Measurements from ENCODE around the gene WDR36. TPM values are rescaled to one million over a fixed set of nuclear protein-coding genes. Genes with fewer than 3 reads are reported as not detected.

The WDR36 gene
- total and polyA plus RNA-seq, 9 of the 15 experiments (the other 6 are each of a cell fraction or from before 2014, with no cell fraction given): 25.7 to 68.0 (median 41.5) TPM

DNA sequence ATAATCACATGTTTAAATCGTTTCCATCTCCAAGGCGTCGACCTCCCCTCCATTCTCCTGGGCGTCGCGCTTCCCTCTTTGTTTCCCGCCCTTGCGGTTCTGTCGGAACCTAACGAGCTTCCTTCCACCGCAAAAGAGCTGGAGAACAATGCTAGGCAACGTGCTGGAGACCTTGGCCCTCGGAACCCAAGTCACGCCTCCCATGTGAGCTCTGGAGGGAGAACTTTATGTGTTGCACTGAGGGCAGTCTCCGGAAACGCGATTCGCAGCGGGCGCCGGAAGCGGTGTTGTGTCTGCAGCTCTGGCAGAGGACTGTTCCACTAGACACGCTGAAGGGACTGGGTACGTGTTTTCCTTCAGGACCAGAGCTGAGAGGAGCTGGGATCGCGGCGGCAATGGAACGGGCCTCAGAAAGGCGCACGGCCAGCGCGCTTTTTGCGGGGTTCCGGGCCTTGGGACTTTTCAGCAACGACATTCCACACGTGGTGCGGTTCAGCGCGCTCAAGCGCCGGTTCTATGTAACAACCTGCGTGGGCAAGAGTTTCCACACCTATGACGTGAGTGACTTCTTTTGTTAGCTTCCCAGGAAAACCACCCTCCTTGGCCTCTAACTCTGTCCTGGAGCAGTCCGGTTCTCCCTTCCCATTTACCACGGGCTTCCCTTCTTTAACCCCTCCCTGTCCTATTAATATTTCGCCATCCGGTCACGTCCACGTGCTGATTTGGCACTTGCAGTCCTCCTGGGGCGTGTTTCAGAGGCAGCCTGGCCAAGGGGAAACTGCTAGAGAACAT, at the start of gene WDR36 (continued):
- TF ChIP-seq, protein P1, sequence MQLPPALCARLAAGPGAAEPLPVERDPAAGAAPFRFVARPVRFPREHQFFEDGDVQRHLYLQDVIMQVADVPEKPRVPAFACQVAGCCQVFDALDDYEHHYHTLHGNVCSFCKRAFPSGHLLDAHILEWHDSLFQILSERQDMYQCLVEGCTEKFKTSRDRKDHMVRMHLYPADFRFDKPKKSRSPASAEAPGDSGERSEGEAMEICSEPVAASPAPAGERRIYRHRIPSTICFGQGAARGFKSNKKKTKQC (CRISPR knock-in tag; IDR thresholded peaks at IDR 0.05): peak; percentile 98
- TF ChIP-seq, protein P2, sequence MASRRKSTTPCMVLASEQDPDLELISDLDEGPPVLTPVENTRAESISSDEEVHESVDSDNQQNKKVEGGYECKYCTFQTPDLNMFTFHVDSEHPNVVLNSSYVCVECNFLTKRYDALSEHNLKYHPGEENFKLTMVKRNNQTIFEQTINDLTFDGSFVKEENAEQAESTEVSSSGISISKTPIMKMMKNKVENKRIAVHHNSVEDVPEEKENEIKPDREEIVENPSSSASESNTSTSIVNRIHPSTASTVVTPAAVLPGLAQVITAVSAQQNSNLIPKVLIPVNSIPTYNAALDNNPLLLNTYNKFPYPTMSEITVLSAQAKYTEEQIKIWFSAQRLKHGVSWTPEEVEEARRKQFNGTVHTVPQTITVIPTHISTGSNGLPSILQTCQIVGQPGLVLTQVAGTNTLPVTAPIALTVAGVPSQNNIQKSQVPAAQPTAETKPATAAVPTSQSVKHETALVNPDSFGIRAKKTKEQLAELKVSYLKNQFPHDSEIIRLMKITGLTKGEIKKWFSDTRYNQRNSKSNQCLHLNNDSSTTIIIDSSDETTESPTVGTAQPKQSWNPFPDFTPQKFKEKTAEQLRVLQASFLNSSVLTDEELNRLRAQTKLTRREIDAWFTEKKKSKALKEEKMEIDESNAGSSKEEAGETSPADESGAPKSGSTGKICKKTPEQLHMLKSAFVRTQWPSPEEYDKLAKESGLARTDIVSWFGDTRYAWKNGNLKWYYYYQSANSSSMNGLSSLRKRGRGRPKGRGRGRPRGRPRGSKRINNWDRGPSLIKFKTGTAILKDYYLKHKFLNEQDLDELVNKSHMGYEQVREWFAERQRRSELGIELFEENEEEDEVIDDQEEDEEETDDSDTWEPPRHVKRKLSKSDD (conservative IDR thresholded peaks at IDR 0.05; ENCODE audit: low read length): peak; percentile 1; the same call in 1 of the 2 replicates
- TF ChIP-seq EWSR1 (IDR thresholded peaks at IDR 0.05; ENCODE audit: borderline replicate concordance, low read depth, partially characterized antibody) (no peak), NR2C1 (IDR thresholded peaks at IDR 0.05) (peak; percentile 36; the same call in 1 of the 2 replicates), NR2C1 (tag; IDR thresholded peaks at IDR 0.05) (peak; percentile 79), NFIX (CRISPR knock-in tag; IDR thresholded peaks at IDR 0.05; ENCODE audit: low read depth) (no peak), SIN3A (IDR thresholded peaks at IDR 0.05; ENCODE audit: borderline replicate concordance in 2 of 2, control insufficient read depth in 1 of 2, low read depth in 2 of 2, low read length in 2 of 2) (peak; percentile 55 to 82), ZBTB33 (CRISPR knock-in tag; IDR thresholded peaks at IDR 0.05) (peak; percentile 36; the same call in 1 of the 2 replicates), BCL6 (CRISPR knock-in tag; IDR thresholded peaks at IDR 0.05) (no peak), SMAD2 (IDR thresholded peaks at IDR 0.05; ENCODE audit: low read depth, low read length) (no peak), YY1 (IDR thresholded peaks at IDR 0.05; ENCODE audit: borderline replicate concordance in 1 of 3, control insufficient read depth in 1 of 3, extremely low read depth in 1 of 3, insufficient read depth in 3 of 3, insufficient read length in 1 of 3, insufficient replicate concordance in 2 of 3, low read depth in 1 of 3, low read length in 2 of 3) (peak in 2 of 3 experiments; percentile 15 to 47), ZNF639 (CRISPR knock-in tag; conservative IDR thresholded peaks at IDR 0.05 in 1 of 2, IDR thresholded peaks at IDR 0.05 in 1 of 2) (peak in 1 of 2 experiments; percentile 82; a peak in 2 of 4 replicates), ZNF717 (CRISPR knock-in tag; IDR thresholded peaks at IDR 0.05) (no peak), SP1 (CRISPR knock-in tag; IDR thresholded peaks at IDR 0.05) (peak; percentile 76), SIX5 (IDR thresholded peaks at IDR 0.05; ENCODE audit: borderline replicate concordance in 1 of 2, insufficient read depth in 1 of 2, low read depth in 1 of 2, low read length in 2 of 2) (peak; percentile 50 to 51; a peak in 3 of 4 replicates), ZNF146 (CRISPR knock-in tag; IDR thresholded peaks at IDR 0.05; ENCODE audit: unreplicated experiment) (no peak)
- TF ChIP-seq, protein P3, sequence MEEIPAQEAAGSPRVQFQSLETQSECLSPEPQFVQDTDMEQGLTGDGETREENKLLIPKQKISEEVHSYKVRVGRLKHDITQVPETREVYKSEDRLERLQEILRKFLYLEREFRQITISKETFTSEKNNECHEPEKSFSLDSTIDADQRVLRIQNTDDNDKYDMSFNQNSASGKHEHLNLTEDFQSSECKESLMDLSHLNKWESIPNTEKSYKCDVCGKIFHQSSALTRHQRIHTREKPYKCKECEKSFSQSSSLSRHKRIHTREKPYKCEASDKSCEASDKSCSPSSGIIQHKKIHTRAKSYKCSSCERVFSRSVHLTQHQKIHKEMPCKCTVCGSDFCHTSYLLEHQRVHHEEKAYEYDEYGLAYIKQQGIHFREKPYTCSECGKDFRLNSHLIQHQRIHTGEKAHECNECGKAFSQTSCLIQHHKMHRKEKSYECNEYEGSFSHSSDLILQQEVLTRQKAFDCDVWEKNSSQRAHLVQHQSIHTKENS (CRISPR knock-in tag; IDR thresholded peaks at IDR 0.05): no peak
